ENCODE data around the gene FIBCD1.
"Not testable (repeated sequence)": the region's sequence is repeated elsewhere in the genome, so short reads cannot be mapped to it uniquely, and the experiment has no call there.

FIBCD1 gene

DNA sequence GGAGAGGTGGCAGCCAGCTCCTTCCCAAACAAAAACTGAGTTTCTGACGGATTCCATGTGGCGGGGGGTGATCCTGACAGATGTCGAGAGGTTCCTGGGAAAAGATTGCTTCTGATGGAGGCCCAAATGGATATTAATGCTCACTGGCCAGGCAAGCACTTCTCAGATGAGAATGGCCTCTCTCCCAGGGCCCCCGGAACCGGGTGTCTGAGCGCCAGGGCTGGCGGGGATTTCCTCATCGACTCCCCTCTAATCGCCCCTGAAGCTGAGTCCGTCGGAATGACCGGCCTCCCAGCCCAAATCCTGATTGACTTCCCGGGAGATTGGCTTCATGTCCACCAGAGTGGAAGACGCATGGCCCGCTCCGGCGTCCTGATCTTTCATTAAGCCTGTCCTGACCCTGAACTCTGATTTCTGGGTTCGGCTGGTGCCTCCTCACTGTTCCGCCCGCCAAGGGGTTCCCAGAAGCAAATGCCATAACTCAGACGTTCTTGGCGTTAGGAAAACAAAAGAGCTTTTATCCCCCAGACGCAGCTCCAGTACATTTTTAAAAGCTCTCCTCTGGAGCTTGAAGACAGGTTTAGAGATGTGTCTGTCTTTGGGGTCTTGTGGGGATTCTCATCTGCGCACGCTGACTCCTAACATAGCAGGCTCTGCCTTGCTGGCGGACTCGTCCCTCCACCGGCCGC, 17.6 kb downstream of the FIBCD1 start:
- no peak for DNase-seq

- DNase-seq: no peak
Measured at GRCh38 chr9:130920762-130921299, 18.2 kb downstream of the FIBCD1 start.

DNA sequence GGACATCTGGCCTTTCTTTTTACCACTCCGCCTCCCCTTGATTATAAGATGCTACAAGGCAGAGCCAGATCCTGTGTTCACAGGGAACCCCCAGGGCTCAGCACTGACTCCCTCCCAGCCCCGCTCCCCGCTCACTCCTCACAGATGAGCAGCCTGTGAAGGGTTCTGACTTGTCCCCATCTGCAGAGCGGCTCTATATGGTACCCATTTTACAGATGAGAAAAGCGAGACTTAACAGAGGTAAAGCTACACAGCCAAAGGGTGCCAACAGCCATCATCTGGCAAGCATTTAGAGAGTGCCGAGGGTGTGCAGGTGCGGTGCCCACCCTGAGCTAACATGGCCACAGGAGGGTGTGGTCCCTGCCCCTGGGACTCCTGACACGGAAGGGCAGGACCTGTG, 18.8 kb downstream of the FIBCD1 start:
- no peak for DNase-seq

- DNase-seq: no peak
Measured at GRCh38 chr9:130919559-130920145, 19.4 kb downstream of the FIBCD1 start.

DNA sequence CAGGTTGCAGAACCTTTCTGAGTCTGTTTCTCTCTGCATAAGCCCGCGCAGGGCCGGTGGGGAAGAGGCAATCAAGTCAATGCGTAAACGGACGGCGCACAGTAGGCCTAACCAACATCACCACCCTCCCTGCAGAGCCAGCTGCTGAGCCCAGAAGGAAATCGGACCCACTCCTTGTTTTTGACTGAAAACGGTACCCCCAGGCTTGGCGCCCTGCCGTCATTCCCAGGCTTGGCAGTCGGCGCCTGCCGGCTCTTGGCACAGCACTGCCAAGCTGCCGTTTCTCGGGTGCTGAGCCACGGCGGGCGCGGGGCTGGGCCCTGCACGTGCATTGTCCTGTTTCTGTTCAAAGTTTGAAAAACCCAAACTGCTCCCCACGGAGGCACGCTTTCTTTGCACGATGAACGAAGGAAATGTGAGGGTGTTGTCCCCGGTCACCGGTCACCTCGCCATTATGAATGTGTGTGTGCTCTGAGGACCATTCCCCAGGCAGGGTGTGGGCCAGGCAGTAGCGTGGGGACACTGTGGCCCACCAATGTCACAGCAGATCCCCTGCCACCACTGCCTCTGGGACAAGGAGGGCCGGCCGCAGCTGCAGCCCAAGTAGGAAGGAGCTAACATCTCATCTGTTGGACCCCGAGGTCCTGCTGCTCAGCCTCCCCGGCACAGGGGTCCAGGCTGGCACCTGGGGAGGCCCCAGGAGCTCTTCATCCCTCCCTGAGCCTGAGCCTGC, 20.1 kb downstream of the FIBCD1 start:
- DNase-seq: no peak

DNA sequence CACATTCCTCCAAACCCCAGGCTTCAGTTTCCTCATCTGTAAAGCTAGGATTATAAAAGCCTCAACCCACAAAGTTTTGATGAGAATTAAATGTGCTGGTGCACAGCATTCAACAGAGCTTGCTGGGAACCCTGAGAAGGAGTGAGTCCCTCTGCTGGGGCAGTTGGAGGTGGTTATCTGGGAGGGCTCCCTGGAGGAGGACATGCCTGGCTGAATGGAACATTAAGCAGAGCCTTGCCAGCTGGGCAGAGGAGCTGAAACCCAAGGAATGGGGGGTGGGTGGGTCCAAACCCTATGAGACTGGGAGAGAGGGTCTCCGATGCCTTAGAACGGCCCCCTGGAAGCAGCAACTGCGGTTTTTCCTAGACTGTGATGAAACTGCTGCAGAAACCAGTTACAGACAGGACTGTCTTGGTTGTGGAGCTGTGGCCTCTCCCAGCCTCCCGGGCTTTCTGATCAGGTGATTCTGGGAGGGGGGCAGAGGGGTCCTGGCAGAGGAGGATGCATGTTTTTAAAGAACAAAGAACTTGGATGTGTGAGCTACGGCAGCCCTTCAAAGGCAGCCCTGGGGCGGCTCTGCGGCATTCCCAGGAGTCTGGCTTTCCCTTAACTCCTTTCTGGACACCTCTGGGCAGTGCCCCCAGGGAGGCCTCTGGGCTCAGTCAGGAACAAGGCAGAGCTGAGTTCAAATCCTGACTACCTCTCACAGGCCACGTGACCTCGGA, 20.8 kb downstream of the FIBCD1 start:
- DNase-seq: no peak

DNA sequence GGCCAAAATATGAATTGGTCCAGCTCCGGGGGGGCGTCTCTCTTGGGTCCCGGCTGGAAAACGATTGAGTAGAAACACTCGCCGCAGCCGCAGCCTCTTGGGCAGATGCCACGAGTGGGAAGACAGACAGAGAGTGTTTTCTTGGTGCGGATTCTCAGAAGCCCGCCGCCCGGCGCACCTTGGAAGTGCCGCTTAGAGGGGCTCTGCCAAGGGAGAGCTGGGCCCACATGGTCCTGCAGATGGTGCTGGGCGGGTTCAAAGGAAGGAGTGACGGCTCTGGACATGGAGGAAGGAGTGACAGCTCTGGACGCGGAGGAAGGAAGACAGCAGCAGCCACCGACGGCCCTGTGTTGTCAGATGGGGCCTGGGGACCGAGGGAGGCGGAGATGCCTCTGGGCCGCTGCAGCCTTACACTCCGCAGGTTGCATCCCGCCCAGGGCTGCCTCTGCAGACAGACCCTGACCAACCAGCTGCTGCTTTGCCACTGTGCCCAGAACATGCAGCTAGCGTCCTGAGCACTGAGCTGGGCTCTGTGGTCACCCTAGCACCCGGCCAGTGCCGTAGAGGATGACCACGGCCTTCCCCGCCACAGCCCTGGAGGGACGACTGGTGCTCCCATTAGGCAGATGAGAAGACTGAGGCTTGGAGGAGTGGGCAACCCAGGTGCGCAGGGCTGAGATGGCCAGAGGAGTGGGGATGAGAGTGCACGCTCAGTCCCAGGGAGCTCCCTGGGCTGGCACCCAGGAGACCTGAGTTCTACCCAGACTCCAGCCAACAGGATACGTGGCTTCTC, 21.7 kb downstream of the FIBCD1 start:
- no peak for DNase-seq

GRCh38 chr9:130915096-130915447, 24.0 kb downstream of the FIBCD1 start:
- DNase-seq: no peak

DNA sequence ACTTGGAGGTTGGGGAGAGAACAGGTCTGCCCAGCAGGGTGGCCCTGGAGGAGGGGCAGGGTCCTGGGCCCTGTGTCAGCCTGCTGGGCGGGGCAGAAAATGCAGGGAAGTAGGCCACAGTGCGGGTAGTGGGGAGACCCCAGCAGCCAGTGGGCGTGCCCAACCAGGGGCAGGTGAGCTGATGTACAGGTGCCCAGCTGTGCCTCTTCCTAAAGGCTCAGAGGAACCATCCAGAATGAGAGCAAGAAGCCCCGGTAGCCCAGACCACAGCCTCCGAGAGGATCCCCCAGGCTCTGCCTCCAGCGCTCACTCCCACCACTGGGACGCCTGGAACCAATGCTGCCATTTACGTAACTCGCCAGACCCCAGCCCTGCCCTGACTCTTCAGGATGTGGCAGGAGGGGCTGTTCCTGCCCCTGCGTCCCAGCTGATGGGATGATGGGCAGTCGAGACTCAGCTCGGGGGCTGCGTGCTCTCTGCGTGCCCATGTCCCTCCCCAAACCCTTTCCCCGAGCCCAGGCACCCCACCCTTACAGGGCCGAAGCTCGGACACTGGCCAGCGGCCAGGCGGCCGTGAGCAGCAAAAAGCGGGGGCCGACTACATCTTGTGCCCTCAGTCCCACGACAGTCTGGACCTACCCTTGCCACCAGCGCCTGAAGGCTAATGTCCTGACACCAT, 24.5 kb downstream of the FIBCD1 start:
- no peak for DNase-seq

DNA sequence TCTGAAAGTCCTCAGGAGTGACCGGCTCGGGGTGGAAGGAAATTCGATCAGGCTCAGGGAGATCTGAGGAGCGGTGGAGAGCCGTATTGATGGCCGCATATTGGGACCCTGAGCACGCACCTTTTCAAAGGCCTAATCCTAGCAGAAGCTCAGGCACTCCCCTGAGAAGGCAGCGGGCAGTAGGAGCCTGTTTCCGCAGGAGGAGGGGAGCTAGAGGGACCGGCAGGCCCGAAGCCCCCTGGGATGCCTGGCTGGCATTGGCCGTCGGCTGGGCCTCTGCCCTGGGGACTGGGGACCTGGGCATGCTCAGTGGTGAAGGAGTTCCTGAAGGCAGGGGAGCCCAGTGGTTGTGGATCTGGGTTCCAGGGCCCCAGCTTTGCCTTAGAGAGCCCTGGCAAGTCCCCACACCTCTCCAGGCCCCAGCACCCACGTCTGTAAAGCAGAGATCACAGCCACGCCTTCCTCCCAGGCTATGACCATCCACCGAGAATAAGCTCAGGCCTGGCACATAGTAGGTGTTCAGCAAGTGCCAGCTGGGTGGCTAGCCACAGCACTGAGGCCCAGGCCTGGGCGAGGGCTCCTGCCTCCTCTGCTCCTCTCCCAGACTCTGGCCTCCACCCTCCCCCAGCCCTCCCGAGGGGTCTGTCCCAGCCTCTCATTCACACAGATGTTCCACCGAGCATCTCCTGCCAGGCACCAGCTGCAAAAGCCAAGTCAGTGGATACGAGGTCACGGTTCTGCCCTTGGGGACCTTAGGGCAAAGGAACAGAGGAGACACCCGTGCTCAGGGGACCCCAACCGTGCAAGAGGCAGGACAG, 25.2 kb downstream of the FIBCD1 start:
- no peak for DNase-seq

DNA sequence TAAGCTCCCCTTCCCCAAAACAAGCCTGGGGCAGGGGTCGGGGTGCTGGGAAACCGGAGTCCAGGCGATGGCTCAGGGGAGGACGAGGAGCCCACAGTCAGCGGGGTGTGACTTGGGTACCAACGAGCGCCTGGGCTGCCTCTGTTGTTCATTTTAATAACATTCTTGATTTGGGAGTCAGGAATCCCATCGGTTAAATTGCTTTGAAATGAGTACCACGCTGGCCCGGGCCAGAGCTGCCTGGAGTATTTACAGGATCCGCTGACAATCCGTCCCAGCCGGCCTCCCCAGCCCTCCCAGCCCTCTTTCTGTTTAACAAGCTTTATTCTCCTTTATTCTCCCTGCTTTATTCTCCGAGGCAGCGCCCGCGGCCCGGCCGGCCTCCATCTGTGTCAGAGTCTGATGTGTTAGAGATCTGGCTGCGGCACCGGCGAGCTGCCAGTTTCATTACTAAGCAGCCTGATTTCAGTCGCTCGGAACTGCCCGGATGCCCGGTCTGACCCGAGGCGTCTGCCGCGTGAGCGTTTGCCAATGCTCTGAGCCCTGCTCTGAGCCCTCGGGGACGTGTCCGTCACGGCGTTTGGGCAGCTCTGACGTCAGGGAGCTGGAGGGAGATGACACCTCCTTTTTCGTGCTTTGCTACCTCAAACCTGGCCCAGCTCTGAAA, 26.0 kb downstream of the FIBCD1 start:
- DNase-seq: no peak

DNA sequence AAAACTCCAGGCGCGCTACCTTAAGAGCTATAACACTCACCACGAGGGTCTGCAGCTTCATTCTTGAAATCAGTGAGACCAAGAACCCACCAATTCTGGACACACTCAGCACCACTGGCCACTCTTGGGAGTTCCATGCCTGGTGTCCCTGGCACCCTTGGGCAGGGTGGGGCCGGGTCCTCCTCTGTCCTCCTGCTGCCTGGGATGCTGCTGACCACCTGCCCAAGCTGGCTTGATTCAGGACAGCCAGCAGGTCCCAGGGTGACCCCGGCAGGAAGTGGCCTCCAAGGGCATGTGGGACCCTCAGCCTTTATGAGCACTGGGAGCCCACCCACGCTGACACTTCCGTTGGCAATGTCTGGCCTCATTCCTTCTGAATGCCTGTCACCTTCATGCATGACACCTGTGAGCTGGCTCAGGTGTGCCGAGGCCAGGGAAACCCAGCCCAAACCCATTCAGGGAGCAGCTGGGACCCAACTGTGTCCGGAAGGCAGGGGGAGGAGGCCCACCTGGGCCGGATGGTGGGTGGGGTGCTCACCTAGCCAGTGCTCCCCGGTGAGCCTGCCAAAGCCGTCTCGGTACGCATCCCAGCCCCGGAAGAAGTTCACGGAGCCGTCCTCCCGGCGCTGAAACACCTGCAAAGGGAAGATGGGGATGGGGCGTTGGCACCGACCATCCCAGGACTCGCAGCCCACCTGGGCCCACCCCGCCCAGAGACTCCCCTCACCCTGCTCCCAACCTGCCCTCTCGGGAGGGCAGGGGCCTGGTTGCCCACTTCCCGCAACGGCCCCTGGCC, 27.6 kb downstream of the FIBCD1 start:
- DNase-seq: no peak

- DNase-seq: not testable (repeated sequence)
Measured at GRCh38 chr9:130910670-130911069, 28.4 kb downstream of the FIBCD1 start.

DNA sequence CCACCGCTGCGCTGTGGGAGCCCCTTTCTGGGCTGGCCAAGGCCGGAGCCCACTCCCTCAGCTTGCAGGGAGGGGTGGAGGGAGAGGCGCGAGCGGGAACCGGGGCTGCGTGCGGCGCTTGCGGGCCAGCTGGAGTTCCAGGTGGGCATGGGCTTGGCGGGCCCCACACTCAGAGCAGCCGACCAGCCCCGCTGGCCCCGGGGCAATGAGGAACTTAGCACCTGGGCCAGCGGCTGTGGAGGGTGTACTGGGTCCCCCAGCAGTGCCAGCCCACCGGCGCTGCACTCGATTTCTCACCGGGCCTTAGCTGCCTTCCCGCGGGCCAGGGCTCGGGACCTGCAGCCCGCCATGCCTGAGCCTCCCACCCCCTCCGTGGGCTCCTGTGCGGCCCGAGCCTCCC, 29.0 kb downstream of the FIBCD1 start:
- DNase-seq: not testable (repeated sequence)

GRCh38 chr9:130908878-130909355, 30.1 kb downstream of the FIBCD1 start:
- DNase-seq: no peak

DNA sequence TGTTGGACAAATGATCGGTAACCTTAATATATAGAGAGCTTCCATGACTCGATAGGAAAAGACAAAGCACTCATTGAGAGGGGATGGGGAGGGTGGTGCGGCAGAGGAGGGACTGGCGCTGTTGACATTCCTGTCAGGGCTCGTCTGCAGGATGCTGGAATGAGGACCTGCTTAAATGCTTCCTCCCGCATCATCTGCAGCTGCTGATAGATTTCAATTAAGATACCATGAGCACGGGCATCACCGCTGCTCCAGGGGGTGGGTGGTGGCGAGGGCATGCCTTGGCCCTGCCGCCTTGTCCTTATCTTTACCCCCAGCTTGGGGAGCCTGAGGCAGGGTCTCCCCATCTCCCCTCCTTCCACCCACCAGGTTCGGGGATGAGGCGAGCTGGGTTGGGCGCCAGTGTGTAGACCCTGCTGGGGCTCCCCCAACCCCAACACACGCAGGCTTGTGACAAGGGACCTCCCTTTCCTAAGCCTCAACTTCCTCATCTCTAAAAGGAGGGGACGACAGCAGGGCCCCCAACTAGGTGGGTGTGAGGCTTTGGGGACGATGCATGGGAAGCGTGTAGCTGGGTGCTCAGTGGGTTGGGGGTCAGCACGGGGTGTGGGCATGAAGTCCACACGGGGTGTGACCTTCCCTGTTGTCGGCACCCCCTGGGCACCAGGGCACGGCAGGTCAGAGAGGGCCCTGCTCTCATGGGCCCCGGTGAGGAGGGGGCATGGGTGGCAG, 30.7 kb downstream of the FIBCD1 start:
- DNase-seq: no peak

DNA sequence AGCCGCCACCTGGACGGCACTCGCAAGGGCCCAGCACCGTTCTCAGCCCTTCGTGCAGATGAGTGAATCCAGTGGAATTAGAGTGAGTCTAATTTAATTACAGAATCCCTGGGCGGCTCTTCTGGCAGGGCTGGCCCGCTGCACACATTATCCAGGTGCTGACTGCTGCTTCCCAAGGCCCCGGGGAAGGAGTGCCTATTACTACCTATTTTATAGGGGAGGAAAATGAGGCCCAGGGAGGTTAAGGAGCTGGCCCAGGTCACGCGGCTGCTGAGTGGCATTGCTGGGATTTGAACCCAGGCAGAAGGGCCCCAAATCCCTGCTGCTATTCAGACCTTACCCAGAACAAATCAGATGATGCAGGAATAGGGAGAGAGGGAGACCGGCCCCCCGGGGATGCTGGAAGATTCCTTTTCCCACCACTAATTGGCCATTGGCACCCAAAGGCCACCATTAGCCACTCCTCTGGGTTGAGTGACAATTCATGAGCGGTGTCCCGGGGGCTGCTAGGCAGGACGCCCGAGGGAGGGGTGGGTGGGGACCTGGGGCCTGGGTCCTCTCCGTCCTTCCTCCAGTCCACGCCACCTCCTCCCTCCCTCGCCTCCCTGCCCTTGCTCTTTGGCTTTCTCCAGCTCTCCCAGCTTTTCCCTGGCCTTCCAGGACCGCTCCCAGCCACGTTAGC, 32.2 kb downstream of the FIBCD1 start:
- no peak for DNase-seq
